PC-9 (cell line): ENCODE results near the gene PRKAR2B.
"Not testable (repeated sequence)": the region's sequence is repeated elsewhere in the genome, so short reads cannot be mapped to it uniquely, and the experiment has no call there.

Source experiments
- CTCF ChIP-seq: fragments of 200-600 bp; sonication (generic); conservative IDR thresholded peaks from 2 replicates; pipeline ENCODE4 v1.6.1; 2017; ENCODE audit warnings: mixed run types, antibody characterized with exemption, mild to moderate bottlenecking, moderate library complexity
- EZH2 ChIP-seq: fragments of 200-600 bp; sonication (generic); IDR thresholded peaks from 2 replicates; pipeline ENCODE4 v1.8.0; 2017; ENCODE audit warnings: antibody characterized with exemption, low read depth

GRCh38 chr7:107054965-107055364, 10.5 kb downstream of the PRKAR2B start:
- not testable (repeated sequence) for TF ChIP-seq CTCF, EZH2
